Epidermal melanocyte (primary cell): Measurements from ENCODE around the gene MRTFA.
A peak's percentile ranks its signal among the peaks of the same experiment; 100 is the strongest.
"Not testable (repeated sequence)": the region's sequence is repeated elsewhere in the genome, so short reads cannot be mapped to it uniquely, and the experiment has no call there.

Experiments used
- DNase-seq: peaks from one replicate; pipeline ENCODE4 v3.0.0; 2011; ENCODE audit warnings: low spot score; ENCODE audit not compliant: insufficient read length

The MRTFA gene

GRCh38 chr22:40524392-40525249 is 111.9 kb downstream of the MRTFA start:
- no peak for DNase-seq

- no peak for DNase-seq
Observed at GRCh38 chr22:40522141-40522540, 114.4 kb downstream of the MRTFA start.

- DNase-seq: no peak
Observed at GRCh38 chr22:40521046-40521445, 115.5 kb downstream of the MRTFA start.

GRCh38 chr22:40520562-40520961 is 116.0 kb downstream of the MRTFA start:
- DNase-seq: no peak

GRCh38 chr22:40519948-40520331 is 116.6 kb downstream of the MRTFA start:
- DNase-seq: no peak

GRCh38 chr22:40519284-40519947 is 117.1 kb downstream of the MRTFA start:
- DNase-seq: no peak

- no peak for DNase-seq
Observed at GRCh38 chr22:40518840-40519239, 117.7 kb downstream of the MRTFA start.

- no peak for DNase-seq
Observed at GRCh38 chr22:40517631-40518030, 118.9 kb downstream of the MRTFA start.

- no peak for DNase-seq
Observed at GRCh38 chr22:40516416-40516815, 120.1 kb downstream of the MRTFA start.

- DNase-seq: peak; percentile 77
Observed at GRCh38 chr22:40512426-40513136, 123.9 kb downstream of the MRTFA start.

GRCh38 chr22:40511604-40512003 is 124.9 kb downstream of the MRTFA start:
- no peak for DNase-seq

- DNase-seq: no peak
Observed at GRCh38 chr22:40510631-40511364, 125.7 kb downstream of the MRTFA start.

GRCh38 chr22:40509401-40510134 is 127.0 kb downstream of the MRTFA start:
- DNase-seq: peak; percentile 64

- DNase-seq: not testable (repeated sequence)
Observed at GRCh38 chr22:40508046-40508445, 128.5 kb downstream of the MRTFA start.

GRCh38 chr22:40507491-40507890 is 129.0 kb downstream of the MRTFA start:
- DNase-seq: no peak

GRCh38 chr22:40506762-40507161 is 129.8 kb downstream of the MRTFA start:
- no peak for DNase-seq

- DNase-seq: no peak
Observed at GRCh38 chr22:40504285-40505249, 132.0 kb downstream of the MRTFA start.

GRCh38 chr22:40502919-40503318 is 133.6 kb downstream of the MRTFA start:
- no peak for DNase-seq

GRCh38 chr22:40500465-40500786 is 136.1 kb downstream of the MRTFA start:
- not testable (repeated sequence) for DNase-seq

GRCh38 chr22:40499209-40499623 is 137.3 kb downstream of the MRTFA start:
- DNase-seq: peak; percentile 78
